ENCODE measurements around the gene ACADL.
"Not testable (repeated sequence)": the region's sequence is repeated elsewhere in the genome, so short reads cannot be mapped to it uniquely, and the experiment has no call there.

The ACADL gene

DNA sequence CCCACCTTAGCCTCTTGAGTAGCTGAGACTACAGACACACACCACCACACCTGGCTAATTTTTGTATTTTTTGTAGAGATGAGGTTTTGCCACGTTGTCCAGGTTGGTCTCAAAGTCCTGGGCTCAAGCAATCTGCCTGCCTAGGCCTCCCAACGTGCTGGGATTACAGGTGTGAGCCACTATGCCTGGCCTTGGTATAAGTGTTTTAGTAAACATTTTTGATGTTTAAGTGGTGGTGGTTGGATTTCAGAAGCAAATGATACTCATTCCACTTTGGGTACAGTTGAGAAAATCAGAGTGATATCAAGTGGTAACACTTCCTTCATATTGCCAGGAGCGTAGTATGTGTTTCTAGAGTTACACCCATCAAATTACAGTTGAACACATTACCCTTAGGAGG lies 25.4 kb downstream of the ACADL start:
- no peak for DNase-seq

GRCh38 chr2:210199186-210199765 lies 26.0 kb downstream of the ACADL start:
- DNase-seq = peak; percentile 36

DNA sequence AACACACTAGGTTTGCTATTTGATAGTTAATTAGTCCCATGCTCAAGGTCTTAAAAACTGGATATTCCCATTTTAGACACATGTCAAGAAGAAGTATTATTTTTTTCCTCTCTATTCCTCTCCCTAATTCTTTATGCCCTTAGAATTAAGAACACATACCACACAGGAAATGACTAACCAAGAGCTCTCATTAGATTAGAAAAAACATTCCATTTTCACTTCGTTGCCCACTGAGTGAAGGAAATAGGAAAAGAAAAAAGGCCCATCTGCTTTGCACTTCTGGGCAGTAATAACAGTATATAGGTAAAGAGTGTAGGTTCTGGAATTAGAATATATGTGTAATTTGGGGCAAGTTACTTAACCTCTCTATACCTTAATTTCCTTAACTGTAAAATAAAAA lies 26.9 kb downstream of the ACADL start:
- DNase-seq = no peak

DNA sequence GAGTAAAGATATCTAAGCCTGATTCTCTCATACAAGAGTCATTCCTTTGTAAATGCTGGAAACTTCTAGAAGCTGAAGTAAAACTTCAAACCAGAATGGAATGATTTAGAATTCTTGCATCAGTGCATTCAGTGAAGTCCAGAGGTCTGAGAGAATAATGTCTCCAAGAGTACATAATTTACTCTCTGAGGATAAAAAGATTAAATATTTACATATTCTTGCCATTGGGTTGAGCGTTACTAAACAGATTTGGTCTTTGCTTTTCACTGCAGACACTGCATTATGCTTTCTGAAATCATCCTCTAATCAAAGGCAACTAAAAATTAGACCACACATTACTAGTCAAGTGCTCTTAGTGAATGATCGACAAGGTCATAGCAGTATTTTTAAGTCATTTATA lies 27.5 kb downstream of the ACADL start:
- DNase-seq = no peak

- DNase-seq = peak; percentile 53
These were observed 30.0 kb downstream of the ACADL start for GRCh38 chr2:210195101-210195852.

DNA sequence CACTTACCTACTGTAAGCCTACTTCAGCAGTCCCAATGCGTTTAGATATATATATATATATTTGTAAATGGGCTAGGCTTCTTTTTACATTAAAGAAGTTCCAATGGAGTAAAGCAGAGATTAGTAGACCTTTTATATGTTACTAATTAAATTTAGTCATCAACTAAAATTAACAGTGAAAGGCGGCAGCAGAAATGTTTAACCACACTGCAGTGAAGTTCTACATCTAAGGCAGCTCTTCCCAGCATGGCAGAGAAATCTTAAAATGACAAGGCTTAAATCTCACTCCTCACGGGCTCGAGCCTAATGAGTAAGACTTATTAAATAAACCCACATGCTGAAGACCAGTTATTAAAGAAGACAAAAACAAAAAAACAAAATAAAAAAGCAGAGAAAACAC lies 34.9 kb downstream of the ACADL start:
- DNase-seq = no peak

DNA sequence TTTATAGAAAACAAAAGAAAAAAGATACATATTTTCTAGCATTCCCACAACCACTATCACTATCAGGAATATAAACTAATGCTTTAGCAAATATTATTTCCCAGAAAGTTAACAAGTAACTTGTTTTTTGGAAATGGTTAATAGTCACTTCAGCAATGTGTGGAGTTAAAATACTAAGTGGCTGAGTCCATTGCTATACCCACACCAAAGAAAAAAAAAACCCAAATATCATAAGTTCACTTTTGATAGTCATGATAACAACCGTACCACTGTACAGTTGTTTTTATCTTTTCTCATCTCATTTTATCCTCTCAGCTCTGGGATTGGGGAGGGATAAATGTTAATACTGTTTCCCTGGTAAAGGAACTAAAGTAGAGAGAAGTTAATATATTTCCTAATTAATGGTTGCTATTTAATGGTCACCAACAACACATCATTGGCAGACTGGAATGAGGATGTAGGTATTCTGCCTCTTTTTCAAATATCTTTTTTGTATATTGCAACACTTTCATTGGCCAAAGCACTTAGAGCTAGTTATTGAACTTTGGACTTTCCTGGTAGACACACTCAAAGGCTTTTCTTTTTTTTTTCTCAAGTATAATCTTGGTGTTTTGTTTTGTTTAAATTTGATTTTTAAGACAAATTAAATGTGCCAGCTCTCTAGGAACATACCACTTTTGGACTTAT lies 35.7 kb downstream of the ACADL start:
- DNase-seq = no peak

- DNase-seq = no peak
These were observed 36.5 kb downstream of the ACADL start for GRCh38 chr2:210188755-210189154.

GRCh38 chr2:210188190-210188589 lies 37.1 kb downstream of the ACADL start:
- no peak for DNase-seq

GRCh38 chr2:210183936-210184335 lies 41.3 kb downstream of the ACADL start:
- DNase-seq = not testable (repeated sequence)

- not testable (repeated sequence) for DNase-seq
These were observed 43.6 kb downstream of the ACADL start for GRCh38 chr2:210181606-210182088.

- DNase-seq = not testable (repeated sequence)
These were observed 44.1 kb downstream of the ACADL start for GRCh38 chr2:210181033-210181605.

DNA sequence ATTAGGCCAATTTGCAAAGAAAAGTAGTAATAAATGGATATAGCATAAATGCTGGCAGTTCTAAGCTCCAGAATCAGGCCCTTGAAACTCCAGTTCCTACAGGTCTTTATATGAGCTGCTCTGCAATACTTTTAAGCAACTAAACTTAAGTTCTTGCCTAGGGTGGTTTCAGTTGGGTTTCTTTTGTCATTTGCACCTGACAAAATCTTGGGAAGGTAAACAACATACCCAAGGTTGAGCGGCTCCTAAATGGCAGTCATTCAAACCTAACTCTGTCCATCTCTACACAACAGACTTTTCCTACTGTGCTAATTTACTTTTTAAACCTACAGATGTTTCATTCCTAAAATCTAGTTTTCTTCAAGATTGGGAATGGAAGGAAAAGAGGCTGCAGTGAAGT lies 44.8 kb downstream of the ACADL start:
- DNase-seq = no peak

- no peak for DNase-seq
These were observed 45.8 kb downstream of the ACADL start for GRCh38 chr2:210179351-210179990.

GRCh38 chr2:210177769-210178168 lies 47.5 kb downstream of the ACADL start:
- no peak for DNase-seq

GRCh38 chr2:210177115-210177514 lies 48.1 kb downstream of the ACADL start:
- not testable (repeated sequence) for DNase-seq

- no peak for DNase-seq
These were observed 51.2 kb downstream of the ACADL start for GRCh38 chr2:210174086-210174485.

GRCh38 chr2:210172219-210172575 lies 53.0 kb downstream of the ACADL start:
- no peak for DNase-seq

DNA sequence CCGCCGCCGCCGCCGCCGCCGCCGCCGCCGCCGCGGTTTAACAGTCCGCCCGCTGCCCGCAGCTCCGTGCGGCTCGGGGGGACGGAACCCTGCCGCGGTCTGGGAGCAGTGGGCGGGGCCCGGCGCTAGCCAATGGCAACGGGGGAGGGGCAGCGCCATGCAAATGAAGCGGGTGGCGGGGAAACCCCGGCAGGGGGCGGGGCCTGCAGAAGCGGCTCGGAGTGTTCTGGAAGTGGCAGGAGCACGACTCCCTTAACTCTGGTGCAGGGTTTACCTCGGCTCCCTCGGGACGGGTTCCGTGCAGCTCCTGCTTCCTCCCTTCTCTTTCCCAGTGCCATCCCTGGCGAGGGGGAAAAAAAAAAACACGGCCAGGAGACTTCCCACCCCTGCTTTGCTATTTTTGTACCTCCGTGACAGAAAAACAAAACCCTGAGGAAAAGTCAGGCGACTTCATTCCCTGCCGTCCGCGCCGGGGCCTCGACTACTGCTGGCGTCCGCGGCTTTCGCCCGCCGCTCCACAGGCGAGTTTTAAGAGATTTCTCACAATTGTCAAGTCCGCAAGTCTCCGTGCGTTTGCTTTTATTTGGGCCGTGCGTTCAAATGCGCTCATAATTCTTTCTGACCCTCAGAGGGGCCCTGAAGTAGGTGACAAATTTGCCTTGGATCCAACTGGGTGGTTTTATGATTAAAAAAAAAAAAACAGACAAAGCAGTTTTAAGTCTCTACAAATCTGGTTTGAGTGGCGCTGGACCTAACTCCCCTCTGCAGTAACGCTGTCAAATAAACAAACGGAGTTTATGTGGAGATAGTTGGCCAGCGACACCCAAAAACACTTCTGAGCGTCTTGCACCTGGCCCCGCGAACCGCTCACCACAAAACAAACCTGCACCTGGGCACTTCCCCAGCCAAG lies 53.7 kb downstream of the ACADL start, which contains the start of gene KANSL1L:
TSS of gene KANSL1L (minus strand) at position 101 of the 910 bp plus-strand sequence. CDS start 16,827 bp downstream, outside the sequence.
- peak; percentile 96 for DNase-seq

GRCh38 chr2:210170446-210171303 lies 54.6 kb downstream of the ACADL start:
- peak; percentile 96 for DNase-seq

DNA sequence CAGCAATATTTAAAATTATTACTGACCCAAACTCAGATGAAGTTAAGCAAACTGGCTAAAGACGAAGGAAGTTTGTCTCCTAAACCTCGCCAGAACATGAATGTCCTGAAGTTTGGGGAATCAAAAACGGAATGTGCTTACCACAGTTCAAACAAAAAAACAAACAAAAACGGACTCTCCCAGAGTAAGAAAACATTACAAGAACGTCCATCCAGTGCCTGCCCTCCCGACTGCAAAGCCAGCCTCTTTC lies 55.1 kb downstream of the ACADL start:
- DNase-seq = peak; percentile 2

Data from CD4-positive, alpha-beta T cell treated with Interleukin-12 subunit alpha and Interleukin-12 subunit beta, for 1 hour (primary cell).